PC-3 (cell line): ENCODE data around the gene CENPT. TPM values are rescaled to one million over a fixed set of nuclear protein-coding genes. Genes with fewer than 3 reads are reported as not detected.

ENCODE experiments used
- ATAC-seq: fragments of 200-7000 bp; cut with Tn5 transposase; 2 replicates; pipeline ENCODE4 v1.9.1; 2020; ENCODE audit warnings: mild to moderate bottlenecking, moderate library complexity
- BruUV-seq: library from RNA; stranded (reverse); fragments of 400-500 nt; replicated peaks from 2 replicates; lab custom pipeline; 2021; lab: Mats Ljungman, UMichigan
- CTCF ChIA-PET: fragments of 300-600 bp; sonication (Branson Sonifier 250); formaldehyde crosslinking; loops from one replicate; lab custom pipeline; 2022; ENCODE audit warnings: antibody characterized with exemption; lab: Charles Lee
- POLR2A ChIA-PET: fragments of 300-600 bp; sonication (Branson Sonifier 250); formaldehyde crosslinking; loops from one replicate; lab custom pipeline; 2022; ENCODE audit warnings: antibody characterized with exemption; ENCODE audit not compliant: unreplicated experiment; lab: Charles Lee
- DNase-seq: peaks from one replicate; pipeline ENCODE4 v3.0.0-alpha.2; 2015
- H2AFZ ChIP-seq: fragments of 300-600 bp; sonication (generic); 2 replicates; pipeline ENCODE4 v1.6.0; 2016; ENCODE audit warnings: antibody characterized with exemption, low read length
- H3F3A ChIP-seq: fragments of 300-600 bp; sonication (generic); one replicate; pipeline ENCODE4 v1.6.0; 2017; ENCODE audit warnings: antibody characterized with exemption, low read length, control low read depth, mild to moderate bottlenecking; ENCODE audit not compliant: unreplicated experiment
- H3K27ac ChIP-seq: fragments of 300-600 bp; sonication (generic); 2 replicates; pipeline ENCODE4 v1.5.1; 2016; ENCODE audit warnings: mild to moderate bottlenecking, low read length
- H3K27me3 ChIP-seq: fragments of 300-600 bp; sonication (generic); 2 replicates; pipeline ENCODE4 v1.6.1; 2016; ENCODE audit warnings: low read length, mixed read lengths
- H3K36me3 ChIP-seq: fragments of 300-600 bp; sonication (generic); 2 replicates; pipeline ENCODE4 v1.6.1; 2016; ENCODE audit warnings: low read depth, mixed run types, low read length, mixed read lengths
- H3K4me1 ChIP-seq: fragments of 300-600 bp; sonication (generic); 2 replicates; pipeline ENCODE4 v1.5.1; 2016; ENCODE audit warnings: low read length; ENCODE audit not compliant: insufficient read depth
- H3K4me2 ChIP-seq: fragments of 300-600 bp; sonication (generic); 2 replicates; pipeline ENCODE4 v1.6.0; 2016; ENCODE audit warnings: low read length
- H3K4me3 ChIP-seq: fragments of 300-600 bp; sonication (generic); 2 replicates; pipeline ENCODE4 v1.5.1; 2016; ENCODE audit warnings: mild to moderate bottlenecking, low read length, mixed read lengths
- H3K79me2 ChIP-seq: fragments of 300-600 bp; sonication (generic); 2 replicates; pipeline ENCODE4 v1.6.1; 2017; ENCODE audit warnings: low read length, mixed read lengths
- H3K9ac ChIP-seq: fragments of 300-600 bp; sonication (generic); 2 replicates; pipeline ENCODE4 v1.6.0; 2016; ENCODE audit warnings: mild to moderate bottlenecking, low read length
- H3K9me2 ChIP-seq: fragments of 300-600 bp; sonication (generic); replicated peaks from 2 replicates; pipeline ENCODE4 v1.6.1; 2016; ENCODE audit warnings: mixed run types, low read length, mixed read lengths
- H3K9me3 ChIP-seq: fragments of 300-600 bp; sonication (generic); 2 replicates; pipeline ENCODE4 v1.6.1; 2016; ENCODE audit warnings: low read length, mixed read lengths
- H4K20me1 ChIP-seq: fragments of 300-600 bp; sonication (generic); 2 replicates; pipeline ENCODE4 v1.6.1; 2016; ENCODE audit warnings: low read length, mixed read lengths
- EZH2 ChIP-seq: fragments of 300-600 bp; sonication (generic); IDR thresholded peaks from one replicate; pipeline ENCODE4 v1.6.1; 2017; ENCODE audit warnings: antibody characterized with exemption, mild to moderate bottlenecking, low read length; ENCODE audit not compliant: unreplicated experiment
- EZH2phosphoT487 ChIP-seq: fragments of 300-600 bp; sonication (generic); IDR thresholded peaks from 2 replicates; pipeline ENCODE4 v1.6.1; 2018; ENCODE audit warnings: mild to moderate bottlenecking, antibody characterized with exemption, low read length, borderline replicate concordance
- intact Hi-C: fragments of 100-400 bp; cut with micrococcal nuclease; formaldehyde crosslinking; loops from 2 replicates; pipeline ENCODE4 v1.9.0; 2023
- total RNA-seq: library from RNA; depleted of rRNA; stranded (reverse); fragments of >200 nt; gene quantifications from 2 replicates; pipeline ENCODE4 v1.2.3, GENCODE V29; 2014
- TF ChIP-seq, protein P1 (sequence below): fragments of 300-600 bp; sonication (generic); conservative IDR thresholded peaks from 2 replicates; pipeline ENCODE4 v1.5.1; 2017; ENCODE audit warnings: antibody characterized with exemption, low read depth, mild to moderate bottlenecking, low read length

The CENPT gene
- total RNA-seq, 1 experiment from 2014 or later: 35.1 TPM

DNA sequence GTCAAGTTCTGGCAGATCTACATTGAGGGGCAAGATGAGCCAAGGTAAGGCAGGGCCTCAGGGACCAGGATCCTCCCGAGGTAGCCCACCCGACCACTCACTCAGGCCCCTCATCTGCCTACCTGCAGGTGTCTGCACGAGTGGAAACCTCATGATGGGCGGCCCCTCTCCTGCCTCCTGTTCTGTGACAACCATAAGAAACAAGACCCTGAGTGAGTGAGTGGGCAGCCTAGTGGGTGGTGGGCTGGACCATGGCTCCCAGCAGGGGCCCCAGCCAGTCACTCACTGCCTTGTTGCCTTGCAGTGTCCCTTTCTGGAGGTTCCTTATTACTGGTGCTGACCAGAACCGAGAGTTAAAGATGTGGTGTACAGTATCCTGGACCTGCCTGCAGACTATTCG, 30.7 kb upstream of the CENPT start:
- BruUV-seq: no TSS peak
- ChIA-PET POLR2A (no interaction called here), CTCF (interaction anchor here (0.5 kb wide), 1 partner anchor 33 kb away, joined by 6 read pairs; no protein-coding TSS in a partner anchor)
- Histone ChIP-seq H3K4me2 (no peak overlapping the region), H3K27me3 (no peaks in the 10 kb centered on the region), H3K4me1 (peaks cover 10% of the 10 kb centered on the region; the same call in 1 of the 2 replicates), H3K36me3 (peaks cover 14% of the 10 kb centered on the region), H3K79me2 (peaks cover 39% of the 10 kb centered on the region), H3F3A (no peaks in the 10 kb centered on the region), H3K9ac (no peak overlapping the region), H3K9me3 (no peaks in the 10 kb centered on the region), H3K4me3 (no peak overlapping the region), H4K20me1 (peaks cover 16% of the 10 kb centered on the region), H3K9me2 (no peaks in the 10 kb centered on the region), H2AFZ (no peak overlapping the region), H3K27ac (no peak overlapping the region)
- TF ChIP-seq, protein P1, sequence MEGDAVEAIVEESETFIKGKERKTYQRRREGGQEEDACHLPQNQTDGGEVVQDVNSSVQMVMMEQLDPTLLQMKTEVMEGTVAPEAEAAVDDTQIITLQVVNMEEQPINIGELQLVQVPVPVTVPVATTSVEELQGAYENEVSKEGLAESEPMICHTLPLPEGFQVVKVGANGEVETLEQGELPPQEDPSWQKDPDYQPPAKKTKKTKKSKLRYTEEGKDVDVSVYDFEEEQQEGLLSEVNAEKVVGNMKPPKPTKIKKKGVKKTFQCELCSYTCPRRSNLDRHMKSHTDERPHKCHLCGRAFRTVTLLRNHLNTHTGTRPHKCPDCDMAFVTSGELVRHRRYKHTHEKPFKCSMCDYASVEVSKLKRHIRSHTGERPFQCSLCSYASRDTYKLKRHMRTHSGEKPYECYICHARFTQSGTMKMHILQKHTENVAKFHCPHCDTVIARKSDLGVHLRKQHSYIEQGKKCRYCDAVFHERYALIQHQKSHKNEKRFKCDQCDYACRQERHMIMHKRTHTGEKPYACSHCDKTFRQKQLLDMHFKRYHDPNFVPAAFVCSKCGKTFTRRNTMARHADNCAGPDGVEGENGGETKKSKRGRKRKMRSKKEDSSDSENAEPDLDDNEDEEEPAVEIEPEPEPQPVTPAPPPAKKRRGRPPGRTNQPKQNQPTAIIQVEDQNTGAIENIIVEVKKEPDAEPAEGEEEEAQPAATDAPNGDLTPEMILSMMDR: no peak
- TF ChIP-seq EZH2phosphoT487 (no peak), EZH2 (no peak)
- DNase-seq: no peak
- intact Hi-C loops: no loop called here
- ATAC-seq: no peak

DNA sequence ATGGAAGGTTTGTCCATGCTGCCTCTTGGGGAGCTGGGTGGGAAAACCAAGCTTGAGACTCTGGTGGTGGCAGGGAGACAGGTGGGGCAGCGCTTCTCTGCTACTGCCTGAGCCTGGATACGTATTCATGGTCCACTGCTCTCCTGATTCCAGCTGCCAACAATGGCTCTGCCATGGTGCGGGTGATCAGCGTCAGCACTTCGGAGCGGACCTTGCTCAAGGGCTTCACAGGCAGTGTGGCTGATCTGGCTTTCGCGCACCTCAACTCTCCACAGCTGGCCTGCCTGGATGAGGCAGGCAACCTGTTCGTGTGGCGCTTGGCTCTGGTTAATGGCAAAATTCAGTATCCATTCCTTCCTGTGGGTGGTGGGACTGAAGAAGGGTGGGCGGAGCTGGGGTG, 29.6 kb upstream of the CENPT start:
- POLR2A ChIA-PET: no interaction called here
- no peak overlapping the region for H3K4me2 ChIP-seq
- TF ChIP-seq, protein P1: no peak
- TF ChIP-seq EZH2 (no peak), EZH2phosphoT487 (no peak)
- peaks cover 10% of the 10 kb centered on the region; the same call in 1 of the 2 replicates for H3K4me1 ChIP-seq
- H3K36me3 ChIP-seq: peaks cover 14% of the 10 kb centered on the region
- H3K4me3 ChIP-seq: no peak overlapping the region
- H2AFZ ChIP-seq: no peak overlapping the region
- BruUV-seq: no TSS peak
- no peak for ATAC-seq
- CTCF ChIA-PET: no interaction called here
- intact Hi-C loops: no loop called here
- H3K27me3 ChIP-seq: no peaks in the 10 kb centered on the region
- no peaks in the 10 kb centered on the region for H3F3A ChIP-seq
- peaks cover 42% of the 10 kb centered on the region for H3K79me2 ChIP-seq
- no peaks in the 10 kb centered on the region for H3K9me3 ChIP-seq
- no peaks in the 10 kb centered on the region for H3K9me2 ChIP-seq
- no peak for DNase-seq
- peaks cover 16% of the 10 kb centered on the region for H4K20me1 ChIP-seq
- H3K27ac ChIP-seq: no peak overlapping the region
- H3K9ac ChIP-seq: no peak overlapping the region

DNA sequence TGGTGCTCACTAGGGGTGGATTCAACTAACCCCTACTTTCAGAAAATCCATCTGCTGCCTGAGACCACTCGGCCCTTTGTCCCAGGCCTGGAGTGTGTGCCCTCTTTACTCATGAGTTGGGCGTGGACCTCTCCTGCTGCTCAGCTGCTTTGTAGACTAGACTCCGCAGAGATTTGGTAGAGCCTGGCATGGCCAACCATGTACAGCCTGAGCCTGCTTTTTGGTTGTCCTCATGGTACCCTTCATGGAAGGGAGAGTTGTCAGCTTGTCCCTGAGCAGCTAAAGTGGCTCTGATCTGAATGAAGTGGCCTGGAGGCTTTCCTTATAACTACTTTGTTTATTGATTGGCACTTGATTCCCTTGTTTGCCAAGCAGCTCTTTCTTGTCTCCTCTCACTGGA, 26.9 kb upstream of the CENPT start:
- Histone ChIP-seq H3K36me3 (peaks cover 14% of the 10 kb centered on the region), H3K27me3 (no peaks in the 10 kb centered on the region), H3K9ac (peak overlapping the region; percentile 90; the same call in 1 of the 2 replicates), H3K27ac (no peak overlapping the region), H3K9me3 (no peaks in the 10 kb centered on the region), H4K20me1 (peaks cover 16% of the 10 kb centered on the region), H3K79me2 (peaks cover 42% of the 10 kb centered on the region), H3K4me2 (peak overlapping the region; percentile 95), H3F3A (no peaks in the 10 kb centered on the region), H3K4me1 (peaks cover 10% of the 10 kb centered on the region; the same call in 1 of the 2 replicates), H3K4me3 (peak overlapping the region; percentile 97), H3K9me2 (no peaks in the 10 kb centered on the region), H2AFZ (no peak overlapping the region)
- intact Hi-C loops: no loop called here
- TF ChIP-seq, protein P1: no peak
- TF ChIP-seq EZH2 (no peak), EZH2phosphoT487 (no peak)
- BruUV-seq: no TSS peak
- CTCF ChIA-PET: no interaction called here
- DNase-seq (no peak), ATAC-seq (no peak)
- POLR2A ChIA-PET: no interaction called here
